ENCODE measurements around the gene CACNA1B. TPM values are rescaled to one million over a fixed set of nuclear protein-coding genes. Genes with fewer than 3 reads are reported as not detected.

The CACNA1B gene
- polyA plus RNA-seq, 1 of the 3 experiments (the other 2 are of a cell fraction), result 0.03 TPM

GRCh38 chr9:137834846-137835546 lies 42.6 kb upstream of the CACNA1B start:
- Histone ChIP-seq H3K4me3 (ENCODE audit: low read depth in 2 of 2, low read length in 1 of 2) (no peak overlapping the region), H3K27me3 (ENCODE audit: insufficient read depth) (no peaks in the 10 kb centered on the region), H3F3A (replicated peaks; ENCODE audit: insufficient read depth) (no peaks in the 10 kb centered on the region), H3K79me2 (ENCODE audit: insufficient read depth) (no peaks in the 10 kb centered on the region), H2AFZ (ENCODE audit: low read depth) (no peak overlapping the region), H3K36me3 (replicated peaks in 1 of 2; ENCODE audit: control insufficient read depth in 1 of 2, insufficient read depth in 2 of 2, low read length in 1 of 2) (peaks cover 0 to 47% of the 10 kb centered on the region in 2 experiments), H3K4me2 (no peak overlapping the region), H3K9me2 (no peaks in the 10 kb centered on the region), H3K9me3 (no peaks in the 10 kb centered on the region), H3K9ac (no peak overlapping the region), H3K27ac (ENCODE audit: low read depth in 2 of 2, low read length in 1 of 2) (no peak overlapping the region), H4K20me1 (ENCODE audit: insufficient read depth) (0 out of 2 replicates have a peak, but pooled peaks cover 8% of the 10 kb centered on the region), H3K4me1 (ENCODE audit: control insufficient read depth in 1 of 2, insufficient read depth in 2 of 2, low read depth in 1 of 2, low read length in 1 of 2) (no peaks in the 10 kb centered on the region)
- WGBS (ENCODE audit: low lambda C conversion rate), result 94% methylated on average over 41 of the region's 66 CpGs
- DNase-seq, result no peak
- ChIA-PET POLR2A (no interaction called here), CTCF (no interaction called here)
- TF ChIP-seq JUND (IDR thresholded peaks at IDR 0.05) (no peak), FOXM1 (IDR thresholded peaks at IDR 0.05; ENCODE audit: low read depth) (no peak), NFIC (IDR thresholded peaks at IDR 0.05; ENCODE audit: borderline replicate concordance) (no peak), GATA2 (CRISPR knock-in tag; IDR thresholded peaks at IDR 0.05) (no peak), FOXJ3 (CRISPR knock-in tag; IDR thresholded peaks at IDR 0.05) (no peak), RXRA (IDR thresholded peaks at IDR 0.05; ENCODE audit: borderline replicate concordance, low read depth) (no peak), MEF2A (IDR thresholded peaks at IDR 0.05; ENCODE audit: borderline replicate concordance, low read depth) (no peak), USF1 (IDR thresholded peaks at IDR 0.05; ENCODE audit: borderline replicate concordance, low read depth) (no peak), MXI1 (IDR thresholded peaks at IDR 0.05; ENCODE audit: low read depth, low read length) (no peak), IRF3 (IDR thresholded peaks at IDR 0.05; ENCODE audit: low read depth, low read length) (no peak), REST (IDR thresholded peaks at IDR 0.05; ENCODE audit: low read depth, low read length) (no peak), MAX (IDR thresholded peaks at IDR 0.05; ENCODE audit: low read depth) (no peak), TEAD4 (IDR thresholded peaks at IDR 0.05; ENCODE audit: borderline replicate concordance, insufficient read depth) (no peak), TAF1 (IDR thresholded peaks at IDR 0.05; ENCODE audit: borderline replicate concordance, low read depth, low read length) (no peak), YY1 (IDR thresholded peaks at IDR 0.05; ENCODE audit: low read depth) (no peak), NRF1 (IDR thresholded peaks at IDR 0.05; ENCODE audit: low read depth, low read length) (no peak), RAD21 (IDR thresholded peaks at IDR 0.05; ENCODE audit: low read length) (no peak), FOSL2 (IDR thresholded peaks at IDR 0.05; ENCODE audit: borderline replicate concordance, low read depth) (no peak), GABPA (IDR thresholded peaks at IDR 0.05; ENCODE audit: low read depth) (no peak)

Data from SK-N-SH (cell line).